HG02642 (cell line): ENCODE data around the gene C10orf143.

Experiments
- ATAC-seq: cut with Tn5 transposase; IDR thresholded peaks from one replicate; pipeline ENCODE4 v1.9.1; 2021; ENCODE audit warnings: mild to moderate bottlenecking; ENCODE audit not compliant: unreplicated experiment, poor library complexity

Gene C10orf143

GRCh38 chr10:130018730-130019185 is 91.9 kb downstream of the C10orf143 start:
- ATAC-seq: no peak

GRCh38 chr10:130018265-130018664 is 92.4 kb downstream of the C10orf143 start:
- no peak for ATAC-seq

- no peak for ATAC-seq
Observed at GRCh38 chr10:130017631-130018022, 93.0 kb downstream of the C10orf143 start.

GRCh38 chr10:130016993-130017630 is 93.5 kb downstream of the C10orf143 start:
- no peak for ATAC-seq

- ATAC-seq: no peak
Observed at GRCh38 chr10:130016095-130016494, 94.5 kb downstream of the C10orf143 start.

- ATAC-seq: no peak
Observed at GRCh38 chr10:130015075-130015695, 95.4 kb downstream of the C10orf143 start.

GRCh38 chr10:130014263-130015074 is 96.2 kb downstream of the C10orf143 start:
- ATAC-seq: no peak
